RWPE2 (cell line): ENCODE results near the gene HEPHL1.

Experiments used
- ATAC-seq: fragments of 200-7000 bp; cut with Tn5 transposase; 3 replicates; pipeline ENCODE4 v1.9.1; 2021; ENCODE audit warnings: low read depth
- DNase-seq: peaks from one replicate; pipeline ENCODE4 v3.0.0-alpha.2; 2020; ENCODE audit warnings: low spot score
- H3K27ac ChIP-seq: fragments of 450-650 bp; 2 replicates; pipeline ENCODE4 v1.5.1; 2017; ENCODE audit warnings: mild to moderate bottlenecking; ENCODE audit not compliant: poor library complexity, severe bottlenecking
- H3K27me3 ChIP-seq: fragments of 250-450 bp; sonication (Bioruptor Pico); 2 replicates; pipeline ENCODE4 v1.5.1; 2021; ENCODE audit warnings: mild to moderate bottlenecking, moderate library complexity; ENCODE audit not compliant: insufficient read depth, poor library complexity, severe bottlenecking
- H3K36me3 ChIP-seq: fragments of 250-450 bp; sonication (Bioruptor Pico); 2 replicates; pipeline ENCODE4 v1.5.1; 2020; ENCODE audit warnings: low read depth, mild to moderate bottlenecking, moderate library complexity
- H3K4me1 ChIP-seq: fragments of 250-450 bp; sonication (Bioruptor Pico); 2 replicates; pipeline ENCODE4 v1.5.1; 2021; ENCODE audit warnings: mild to moderate bottlenecking, moderate library complexity; ENCODE audit not compliant: insufficient read depth, poor library complexity, severe bottlenecking
- H3K4me3 ChIP-seq: fragments of 250-450 bp; sonication (Bioruptor Pico); 2 replicates; pipeline ENCODE4 v1.5.1; 2021; ENCODE audit warnings: mild to moderate bottlenecking, moderate library complexity; ENCODE audit not compliant: severe bottlenecking
- H3K9me3 ChIP-seq: fragments of 250-450 bp; sonication (Bioruptor Pico); 2 replicates; pipeline ENCODE4 v1.5.1; 2021; ENCODE audit warnings: mild to moderate bottlenecking, moderate library complexity; ENCODE audit not compliant: severe bottlenecking
- TF ChIP-seq, protein P1 (sequence below): fragments of 450-650 bp; IDR thresholded peaks from one replicate; pipeline ENCODE4 v1.5.1; 2017; ENCODE audit warnings: mild to moderate bottlenecking, moderate library complexity; ENCODE audit not compliant: poor library complexity, severe bottlenecking

HEPHL1 gene

DNA sequence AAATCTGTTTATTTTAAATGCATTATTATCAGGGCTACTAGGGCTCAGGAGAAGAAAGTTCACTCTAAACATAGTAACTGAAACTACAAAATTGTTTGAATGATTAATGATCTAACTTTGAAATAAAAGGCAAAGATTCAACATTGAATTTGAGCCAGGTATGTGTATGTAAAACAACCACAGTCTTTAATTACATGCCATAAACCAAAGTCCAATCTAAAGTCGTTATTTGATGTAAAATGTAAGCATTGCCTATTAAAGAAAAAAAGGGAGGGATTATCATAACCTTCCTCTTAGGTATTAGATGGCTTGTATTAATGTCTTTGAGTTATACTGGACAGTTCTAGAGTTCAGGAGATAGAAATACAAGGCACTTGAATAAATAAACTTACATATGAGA, 82.3 kb downstream of the HEPHL1 start:
- Histone ChIP-seq H3K27ac (no peak overlapping the region), H3K4me3 (no peak overlapping the region), H3K36me3 (no peaks in the 10 kb centered on the region), H3K9me3 (no peaks in the 10 kb centered on the region), H3K27me3 (no peaks in the 10 kb centered on the region), H3K4me1 (no peaks in the 10 kb centered on the region)
- TF ChIP-seq, protein P1, sequence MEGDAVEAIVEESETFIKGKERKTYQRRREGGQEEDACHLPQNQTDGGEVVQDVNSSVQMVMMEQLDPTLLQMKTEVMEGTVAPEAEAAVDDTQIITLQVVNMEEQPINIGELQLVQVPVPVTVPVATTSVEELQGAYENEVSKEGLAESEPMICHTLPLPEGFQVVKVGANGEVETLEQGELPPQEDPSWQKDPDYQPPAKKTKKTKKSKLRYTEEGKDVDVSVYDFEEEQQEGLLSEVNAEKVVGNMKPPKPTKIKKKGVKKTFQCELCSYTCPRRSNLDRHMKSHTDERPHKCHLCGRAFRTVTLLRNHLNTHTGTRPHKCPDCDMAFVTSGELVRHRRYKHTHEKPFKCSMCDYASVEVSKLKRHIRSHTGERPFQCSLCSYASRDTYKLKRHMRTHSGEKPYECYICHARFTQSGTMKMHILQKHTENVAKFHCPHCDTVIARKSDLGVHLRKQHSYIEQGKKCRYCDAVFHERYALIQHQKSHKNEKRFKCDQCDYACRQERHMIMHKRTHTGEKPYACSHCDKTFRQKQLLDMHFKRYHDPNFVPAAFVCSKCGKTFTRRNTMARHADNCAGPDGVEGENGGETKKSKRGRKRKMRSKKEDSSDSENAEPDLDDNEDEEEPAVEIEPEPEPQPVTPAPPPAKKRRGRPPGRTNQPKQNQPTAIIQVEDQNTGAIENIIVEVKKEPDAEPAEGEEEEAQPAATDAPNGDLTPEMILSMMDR: no peak
- no peak for DNase-seq
- ATAC-seq: no peak

GRCh38 chr11:94104734-94105133, 83.6 kb downstream of the HEPHL1 start:
- H3K27ac ChIP-seq: no peak overlapping the region
- no peaks in the 10 kb centered on the region for H3K4me1 ChIP-seq
- no peak for DNase-seq
- TF ChIP-seq, protein P1: no peak
- no peak overlapping the region for H3K4me3 ChIP-seq
- no peaks in the 10 kb centered on the region for H3K9me3 ChIP-seq
- peak; percentile 46; the same call in 1 of the 3 replicates for ATAC-seq
- H3K36me3 ChIP-seq: no peaks in the 10 kb centered on the region
- H3K27me3 ChIP-seq: no peaks in the 10 kb centered on the region

DNA sequence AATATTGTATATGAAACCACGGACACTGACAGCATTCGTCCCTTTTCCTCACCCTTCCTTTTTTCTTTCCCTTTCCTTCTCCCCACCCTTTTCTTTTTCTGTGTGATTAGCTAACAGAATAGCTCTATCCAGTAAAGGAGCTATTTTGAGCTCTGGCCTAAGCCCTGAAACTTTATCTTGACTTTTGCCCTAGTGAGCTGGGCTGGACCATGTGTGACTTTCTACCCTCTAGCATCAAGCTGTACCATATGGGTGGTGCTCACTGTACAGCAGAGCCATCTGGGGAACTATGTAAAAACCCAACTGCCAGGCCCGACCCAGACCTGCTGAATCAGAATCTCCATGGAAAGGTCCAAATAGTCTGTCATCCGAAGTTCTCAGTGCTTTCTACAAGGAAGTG, 85.6 kb downstream of the HEPHL1 start:
- H3K36me3 ChIP-seq: no peaks in the 10 kb centered on the region
- H3K27me3 ChIP-seq: no peaks in the 10 kb centered on the region
- H3K4me3 ChIP-seq: no peak overlapping the region
- ATAC-seq (no peak), DNase-seq (no peak)
- TF ChIP-seq, protein P1: no peak
- no peaks in the 10 kb centered on the region for H3K9me3 ChIP-seq
- H3K4me1 ChIP-seq: no peaks in the 10 kb centered on the region
- no peak overlapping the region for H3K27ac ChIP-seq

DNA sequence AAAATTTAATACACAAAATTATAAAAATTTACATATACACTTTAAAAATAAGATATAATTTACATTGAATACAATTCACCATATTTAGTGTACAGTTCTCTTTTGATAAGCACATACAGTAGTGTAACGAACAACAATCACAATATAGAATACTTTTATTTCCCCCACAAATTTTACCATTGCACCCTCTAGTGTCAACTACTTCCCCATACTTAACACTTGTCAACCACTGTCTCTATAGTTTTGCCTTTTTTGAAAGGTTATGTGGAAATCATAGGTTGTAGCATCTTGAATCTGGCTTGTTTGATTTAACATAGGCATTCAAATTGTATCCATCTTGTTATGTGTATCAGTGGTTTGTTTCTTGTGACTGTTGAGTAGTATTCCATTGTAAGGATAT, 86.2 kb downstream of the HEPHL1 start:
- Histone ChIP-seq H3K4me1 (peaks cover 5% of the 10 kb centered on the region), H3K27me3 (no peaks in the 10 kb centered on the region), H3K27ac (no peak overlapping the region), H3K36me3 (no peaks in the 10 kb centered on the region), H3K9me3 (no peaks in the 10 kb centered on the region), H3K4me3 (no peak overlapping the region)
- 0 out of 3 replicates have a peak, but pooled peaks have one; percentile 31 for ATAC-seq
- TF ChIP-seq, protein P1: peak; percentile 41
- no peak for DNase-seq

- Histone ChIP-seq H3K4me1 (peaks cover 21% of the 10 kb centered on the region), H3K27ac (no peak overlapping the region), H3K27me3 (no peaks in the 10 kb centered on the region), H3K36me3 (no peaks in the 10 kb centered on the region), H3K4me3 (no peak overlapping the region), H3K9me3 (no peaks in the 10 kb centered on the region)
- DNase-seq: no peak
- TF ChIP-seq, protein P1: no peak
- no peak for ATAC-seq
Measured at GRCh38 chr11:94111241-94111640, 90.1 kb downstream of the HEPHL1 start.
